Ishikawa (cell line): Measurements from ENCODE around the gene LYPD4.

Experiments
- CEBPB ChIP-seq: IDR thresholded peaks from 2 replicates; pipeline ENCODE4 v1.6.1; 2012
- EGR1 ChIP-seq: IDR thresholded peaks from 2 replicates; pipeline ENCODE4 v1.6.1; 2012
- NFIC ChIP-seq: IDR thresholded peaks from 2 replicates; pipeline ENCODE4 v1.6.1; 2012
- TAF1 ChIP-seq: IDR thresholded peaks from 2 replicates; pipeline ENCODE4 v1.6.1; 2012; ENCODE audit warnings: low read depth, mild to moderate bottlenecking
- TCF12 ChIP-seq: IDR thresholded peaks from 2 replicates; pipeline ENCODE4 v1.6.1; 2012; ENCODE audit warnings: low read depth
- YY1 ChIP-seq: IDR thresholded peaks from 2 replicates; pipeline ENCODE4 v1.6.1; 2012; ENCODE audit warnings: low read depth
- TF ChIP-seq, protein P1 (sequence below): IDR thresholded peaks from 2 replicates; pipeline ENCODE4 v1.6.1; 2012
- TF ChIP-seq, protein P2 (sequence below): IDR thresholded peaks from 2 replicates; pipeline ENCODE4 v1.6.1; 2012

DNA sequence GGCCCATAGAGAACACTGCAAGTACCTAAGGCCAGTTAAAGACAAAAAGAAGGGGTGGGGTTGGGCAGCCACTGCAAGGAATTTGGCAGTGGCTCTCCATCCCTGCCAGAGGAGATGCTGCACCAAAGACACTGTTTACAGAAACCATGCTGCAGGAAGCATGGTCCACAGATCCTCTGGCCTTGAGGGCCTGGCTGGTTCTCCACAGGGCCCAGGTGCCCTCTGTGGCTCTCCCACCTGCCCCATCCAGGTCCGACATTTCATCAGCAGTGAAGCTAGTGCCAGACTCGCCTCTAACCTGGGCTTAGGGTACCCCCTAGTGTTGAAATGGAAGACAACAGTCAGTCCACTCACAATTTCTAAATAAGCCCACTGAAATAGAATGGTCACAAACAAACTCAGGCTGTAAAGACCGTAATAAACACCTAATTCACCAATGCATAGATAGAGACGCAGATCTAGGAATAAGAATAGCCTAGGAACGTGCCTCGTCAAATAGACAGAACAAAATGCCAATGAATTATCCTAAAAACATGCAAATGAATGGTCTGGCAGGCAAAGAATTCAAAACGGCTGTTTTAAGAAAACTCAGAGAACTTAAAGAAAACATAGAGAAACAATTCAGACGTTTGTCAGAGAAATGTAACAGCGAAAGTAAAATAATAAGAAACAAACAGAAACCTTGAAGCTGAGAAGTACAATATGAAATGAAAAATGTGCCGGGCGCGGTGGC is 23.3 kb downstream of the LYPD4 start:
- no peak for TF ChIP-seq YY1
- no peak for TF ChIP-seq TCF12
- no peak for TF ChIP-seq EGR1
- TF ChIP-seq TAF1: no peak
- TF ChIP-seq CEBPB: no peak
- TF ChIP-seq, protein P1, sequence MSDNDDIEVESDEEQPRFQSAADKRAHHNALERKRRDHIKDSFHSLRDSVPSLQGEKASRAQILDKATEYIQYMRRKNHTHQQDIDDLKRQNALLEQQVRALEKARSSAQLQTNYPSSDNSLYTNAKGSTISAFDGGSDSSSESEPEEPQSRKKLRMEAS: no peak
- no peak for TF ChIP-seq NFIC
- TF ChIP-seq, protein P2, sequence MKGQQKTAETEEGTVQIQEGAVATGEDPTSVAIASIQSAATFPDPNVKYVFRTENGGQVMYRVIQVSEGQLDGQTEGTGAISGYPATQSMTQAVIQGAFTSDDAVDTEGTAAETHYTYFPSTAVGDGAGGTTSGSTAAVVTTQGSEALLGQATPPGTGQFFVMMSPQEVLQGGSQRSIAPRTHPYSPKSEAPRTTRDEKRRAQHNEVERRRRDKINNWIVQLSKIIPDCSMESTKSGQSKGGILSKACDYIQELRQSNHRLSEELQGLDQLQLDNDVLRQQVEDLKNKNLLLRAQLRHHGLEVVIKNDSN: no peak
